GM10266 (cell line): ENCODE results near the gene ABCE1.

Source experiments
- DNase-seq: peaks from one replicate; pipeline ENCODE4 v3.0.0; 2012; ENCODE audit errors: extremely low spot score
- CTCF ChIP-seq: IDR thresholded peaks from 2 replicates; pipeline ENCODE4 v1.5.1; 2012; ENCODE audit warnings: mild to moderate bottlenecking, low read depth; ENCODE audit not compliant: control insufficient read depth, insufficient read depth; ENCODE audit errors: missing control alignments

The ABCE1 gene

GRCh38 chr4:145102619-145103018 is 4.5 kb downstream of the ABCE1 start:
- DNase-seq = no peak
- TF ChIP-seq CTCF = no peak

- no peak for TF ChIP-seq CTCF
- no peak for DNase-seq
Measured at GRCh38 chr4:145103496-145103895, 5.4 kb downstream of the ABCE1 start.

GRCh38 chr4:145107126-145107525 is 9.0 kb downstream of the ABCE1 start:
- DNase-seq = no peak
- no peak for TF ChIP-seq CTCF

GRCh38 chr4:145108128-145108527 is 10.0 kb downstream of the ABCE1 start:
- no peak for DNase-seq
- TF ChIP-seq CTCF = no peak

GRCh38 chr4:145125396-145125795 is 27.3 kb downstream of the ABCE1 start:
- TF ChIP-seq CTCF = no peak
- DNase-seq = no peak

GRCh38 chr4:145130130-145130529 is 32.0 kb downstream of the ABCE1 start:
- no peak for DNase-seq
- TF ChIP-seq CTCF = no peak

- no peak for TF ChIP-seq CTCF
- no peak for DNase-seq
Measured at GRCh38 chr4:145130788-145131399, 32.8 kb downstream of the ABCE1 start.
